Stimulated activated CD4-positive, alpha-beta T cell treated with anti-CD3 and anti-CD28 coated beads, Interleukin-1b, Interleukin-23, amount 100 ng/mL, for 48 hours (primary cell): Measurements from ENCODE around the gene STAT5A.
A peak's percentile ranks its signal among the peaks of the same experiment; 100 is the strongest.

Experiments
- DNase-seq: peaks from one replicate; pipeline ENCODE4 v3.0.0-alpha.2; 2020

Gene STAT5A

GRCh38 chr17:42270170-42270535, 18.1 kb upstream of the STAT5A start:
- no peak for DNase-seq

GRCh38 chr17:42270596-42270995, 17.7 kb upstream of the STAT5A start:
- no peak for DNase-seq

- DNase-seq, result no peak
Observed at GRCh38 chr17:42271006-42271778, 17.1 kb upstream of the STAT5A start.

- no peak for DNase-seq
Observed at GRCh38 chr17:42271779-42272035, 16.6 kb upstream of the STAT5A start.

- DNase-seq, result no peak
Observed at GRCh38 chr17:42272162-42272907, 16.0 kb upstream of the STAT5A start.

GRCh38 chr17:42273474-42274252, 14.6 kb upstream of the STAT5A start:
- DNase-seq, result no peak

GRCh38 chr17:42274253-42274542, 14.1 kb upstream of the STAT5A start:
- no peak for DNase-seq

- no peak for DNase-seq
Observed at GRCh38 chr17:42274812-42275526, 13.3 kb upstream of the STAT5A start.

- DNase-seq, result peak; percentile 19
Observed at GRCh38 chr17:42275527-42276358, 12.6 kb upstream of the STAT5A start.

GRCh38 chr17:42276359-42276608, 12.0 kb upstream of the STAT5A start, which contains the start of gene STAT5B:
Gene STAT5B, minus strand, starts transcription at chr17:42276391. Its CDS starts 44,264 bp downstream, at chr17:42232127.
- DNase-seq, result peak; percentile 49

GRCh38 chr17:42276609-42277341, 11.5 kb upstream of the STAT5A start:
- DNase-seq, result peak; percentile 25

- no peak for DNase-seq
Observed at GRCh38 chr17:42277342-42277712, 11.0 kb upstream of the STAT5A start.

GRCh38 chr17:42279776-42280630, 8.3 kb upstream of the STAT5A start:
- no peak for DNase-seq

GRCh38 chr17:42281571-42282096, 6.7 kb upstream of the STAT5A start:
- no peak for DNase-seq

GRCh38 chr17:42282478-42283080, 5.7 kb upstream of the STAT5A start:
- no peak for DNase-seq

- DNase-seq, result no peak
Observed at GRCh38 chr17:42283241-42284023, 4.9 kb upstream of the STAT5A start.

- no peak for DNase-seq
Observed at GRCh38 chr17:42284024-42284369, 4.3 kb upstream of the STAT5A start.

GRCh38 chr17:42284566-42284965, 3.7 kb upstream of the STAT5A start:
- no peak for DNase-seq

GRCh38 chr17:42285346-42286050, 2.8 kb upstream of the STAT5A start:
- DNase-seq, result no peak
